ENCODE data around the gene NACA. TPM values are rescaled to one million over a fixed set of nuclear protein-coding genes. Genes with fewer than 3 reads are reported as not detected.
"Not testable (repeated sequence)": the region's sequence is repeated elsewhere in the genome, so short reads cannot be mapped to it uniquely, and the experiment has no call there.

Gene NACA
- total and polyA plus RNA-seq, 8 donors = 531 to 2,541 (median 2,355) TPM

GRCh38 chr12:56751712-56752598, 26.9 kb upstream of the NACA start, which contains the start of gene PRIM1:
TSS of gene PRIM1 (minus strand) at chr12:56752323. CDS start at chr12:56752298, 25 bp downstream.
- TF ChIP-seq CTCF (IDR thresholded peaks at IDR 0.05) = peak in 1 of 2 donors; percentile 47
- Histone ChIP-seq H3K36me3 (no peaks in the 10 kb centered on the region), H3K4me3 (peak within 1 kb of the TSS; percentile 60 to 66), H3K4me1 (peaks cover 10 to 30% of the 10 kb centered on the region in 2 donors), H3K9me3 (no peaks in the 10 kb centered on the region), H3K27me3 (no peaks in the 10 kb centered on the region), H3K27ac (peak within 1 kb of the TSS; percentile 34 to 68)
- intact Hi-C loops (cut with DNase I) = no loop called here
- peak; percentile 94 for ATAC-seq
- peak; percentile 70 to 96 (median 85) for DNase-seq

- Histone ChIP-seq H3K27ac (peak overlapping the region in 1 of 2 donors; percentile 33), H3K4me3 (peak overlapping the region in 1 of 2 donors; percentile 60), H3K4me1 (peaks cover 10 to 30% of the 10 kb centered on the region in 2 donors)
- H3K9me3 ChIP-seq; DNase-seq; H3K36me3 ChIP-seq; H3K27me3 ChIP-seq; intact Hi-C loops (cut with DNase I); ATAC-seq: not testable (repeated sequence)
Observed at GRCh38 chr12:56750596-56750995, 25.5 kb upstream of the NACA start.

GRCh38 chr12:56749853-56750252, 24.8 kb upstream of the NACA start:
- Histone ChIP-seq H3K9me3 (no peaks in the 10 kb centered on the region), H3K27ac (peak overlapping the region; percentile 33 to 62), H3K27me3 (no peaks in the 10 kb centered on the region), H3K36me3 (peaks cover 0 to 14% of the 10 kb centered on the region in 2 donors), H3K4me1 (peaks cover 10 to 30% of the 10 kb centered on the region in 2 donors), H3K4me3 (no peak overlapping the region)
- DNase-seq (no peak), ATAC-seq (peak; percentile 29)
- intact Hi-C loops (cut with DNase I) = no loop called here
- TF ChIP-seq CTCF (IDR thresholded peaks at IDR 0.05) = no peak

DNA sequence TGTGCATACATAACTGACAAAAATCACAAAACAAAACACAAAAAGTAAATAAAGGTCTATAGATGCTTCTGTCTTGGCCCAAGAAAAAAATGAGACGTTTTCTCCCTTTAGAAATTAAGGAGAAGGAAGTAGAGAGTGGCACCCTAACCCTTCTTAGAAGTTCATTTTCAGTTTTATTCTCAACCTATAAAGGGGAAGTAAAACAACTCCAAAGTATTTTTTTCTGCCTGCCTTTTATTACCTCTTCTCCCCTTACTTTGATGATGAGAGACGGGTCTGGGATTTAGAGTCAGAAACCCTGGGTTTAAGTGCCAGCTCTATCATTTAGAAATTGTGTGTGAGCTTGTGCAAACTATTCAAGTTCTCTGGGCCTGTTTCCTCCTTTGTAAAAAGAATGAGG, 24.3 kb upstream of the NACA start:
- Histone ChIP-seq H3K36me3 (peaks cover 0 to 19% of the 10 kb centered on the region in 2 donors), H3K4me3 (no peak overlapping the region), H3K27me3 (no peaks in the 10 kb centered on the region), H3K4me1 (peaks cover 10 to 30% of the 10 kb centered on the region in 2 donors), H3K9me3 (no peaks in the 10 kb centered on the region), H3K27ac (peak overlapping the region; percentile 33 to 62)
- ATAC-seq = no peak
- TF ChIP-seq CTCF (IDR thresholded peaks at IDR 0.05) = no peak
- no peak for DNase-seq
- intact Hi-C loops (cut with DNase I) = no loop called here

DNA sequence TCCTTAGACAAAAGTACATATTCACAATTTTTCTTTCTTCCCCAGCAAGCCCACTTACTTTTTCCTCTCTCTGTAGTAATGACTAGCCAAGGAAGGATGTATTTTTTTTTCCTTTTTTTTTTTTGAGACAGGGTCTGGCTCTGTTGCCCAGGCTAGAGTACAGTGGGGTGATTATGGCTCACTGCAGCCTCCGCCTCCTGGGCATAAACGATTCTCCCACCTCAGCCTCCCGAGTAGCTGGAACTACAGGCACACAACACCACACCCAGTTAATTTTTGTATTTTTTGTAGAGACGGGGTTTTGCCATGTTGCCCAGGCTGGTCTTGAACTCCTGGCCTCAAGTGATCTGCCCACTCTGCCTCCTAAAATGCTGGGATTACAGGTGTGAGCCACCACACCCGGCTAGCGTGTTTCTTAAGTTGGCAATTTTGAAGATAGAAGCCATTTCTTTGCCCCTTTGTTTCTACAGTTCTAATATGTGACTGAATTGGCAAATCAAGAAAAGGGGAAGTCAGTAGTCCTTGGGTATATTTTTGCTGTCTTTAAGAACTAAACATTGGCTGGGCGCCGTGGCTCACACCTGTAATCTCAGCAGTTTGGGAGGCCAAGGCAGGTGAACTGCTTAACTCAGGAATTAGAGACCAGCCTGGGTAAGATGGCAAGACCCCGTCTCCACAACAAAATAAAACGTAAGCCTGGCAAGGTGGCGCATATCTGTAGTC, 3.2 kb upstream of the NACA start:
- TF ChIP-seq CTCF (IDR thresholded peaks at IDR 0.05) = no peak
- intact Hi-C loops (cut with DNase I) = no loop called here
- H3K9me3 ChIP-seq = no peaks in the 10 kb centered on the region

DNA sequence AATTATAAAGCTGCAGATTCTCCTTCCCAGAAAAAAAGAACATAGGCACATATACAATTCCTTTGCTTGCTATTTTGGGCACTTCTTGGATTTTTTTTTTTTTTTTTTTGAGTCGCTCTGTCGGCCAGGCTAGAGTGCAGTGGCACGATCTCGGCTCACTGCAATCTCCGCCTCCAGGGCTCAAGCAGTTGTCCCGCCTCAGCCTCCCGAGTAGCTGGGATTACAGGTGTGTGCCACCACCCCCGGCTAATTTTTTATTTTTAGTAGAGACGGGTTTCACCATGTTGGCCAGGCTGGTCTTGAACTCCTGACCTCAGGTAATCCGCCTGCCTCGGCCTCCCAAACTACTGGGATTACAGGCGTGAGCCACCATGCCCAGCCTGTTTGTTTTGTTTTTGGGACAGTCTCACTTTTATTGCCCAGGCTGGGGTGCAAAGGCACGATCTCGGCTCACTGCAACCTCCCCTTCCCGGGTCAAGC, 1.1 kb upstream of the NACA start:
- Histone ChIP-seq H3K27ac (peak overlapping the region; percentile 92 to 93), H3K36me3 (peaks cover 0 to 22% of the 10 kb centered on the region in 2 donors), H3K4me1 (peaks cover 17 to 34% of the 10 kb centered on the region in 2 donors), H3K4me3 (peak overlapping the region in 1 of 2 donors; percentile 71)
- intact Hi-C loops (cut with DNase I); H3K9me3 ChIP-seq; H3K27me3 ChIP-seq; ATAC-seq: not testable (repeated sequence)
- DNase-seq = peak in 1 of 4 donors; percentile 51

More for the DNA sequence above, 3.2 kb upstream of the NACA start:
- DNase-seq (no peak), ATAC-seq (no peak)
- Histone ChIP-seq H3K27me3 (no peaks in the 10 kb centered on the region), H3K27ac (no peak overlapping the region), H3K4me3 (no peak overlapping the region), H3K36me3 (peaks cover 0 to 23% of the 10 kb centered on the region in 2 donors), H3K4me1 (peaks cover 2 to 14% of the 10 kb centered on the region in 2 donors)

Measured in left lung (tissue), 10 donors.